ENCODE data around the gene THSD7B.

GRCh38 chr2:137454886-137455285 lies 689.5 kb downstream of the THSD7B start:
- no peak for TF ChIP-seq CTCF (IDR thresholded peaks at IDR 0.05)
- TF ChIP-seq POLR2A (IDR thresholded peaks at IDR 0.05), result no peak
- no peak for TF ChIP-seq POLR2AphosphoS5 (IDR thresholded peaks at IDR 0.05)
- no peak for TF ChIP-seq EP300 (IDR thresholded peaks at IDR 0.05; ENCODE audit: low read depth)
